HepG2 (cell line): ENCODE data around the gene MYO18A. TPM values are rescaled to one million over a fixed set of nuclear protein-coding genes. Genes with fewer than 3 reads are reported as not detected.

Experiments used
- CHD2 ChIP-seq: IDR thresholded peaks from 2 replicates; pipeline ENCODE4 v1.6.1; 2011; ENCODE audit warnings: low read depth, low read length, improper control_type of control experiment
- CREB3 ChIP-seq: sonication (generic); formaldehyde crosslinking; IDR thresholded peaks from 2 replicates; pipeline ENCODE4 v1.5.0; 2020; ENCODE audit warnings: missing genetic modification reagents
- FOXC1 ChIP-seq: sonication (generic); formaldehyde crosslinking; IDR thresholded peaks from 2 replicates; pipeline ENCODE4 v1.8.0; 2022; ENCODE audit warnings: mild to moderate bottlenecking, missing genetic modification reagents, borderline replicate concordance
- HIVEP1 ChIP-seq: sonication (generic); formaldehyde crosslinking; IDR thresholded peaks from 2 replicates; pipeline ENCODE4 v1.4.0; 2020; ENCODE audit warnings: mild to moderate bottlenecking, missing genetic modification reagents
- KDM1A ChIP-seq: IDR thresholded peaks from 2 replicates; pipeline ENCODE4 v1.6.1; 2016; ENCODE audit warnings: missing compliant biosample characterization
- MTERF4 ChIP-seq: sonication (generic); formaldehyde crosslinking; IDR thresholded peaks from 2 replicates; pipeline ENCODE4 v1.8.0; 2023; ENCODE audit warnings: mild to moderate bottlenecking, missing genetic modification reagents
- NRL ChIP-seq: sonication (generic); formaldehyde crosslinking; IDR thresholded peaks from 2 replicates; pipeline ENCODE4 v1.5.0; 2020; ENCODE audit warnings: missing genetic modification reagents, mild to moderate bottlenecking, moderate library complexity, borderline replicate concordance
- PAXIP1 ChIP-seq: sonication (generic); formaldehyde crosslinking; conservative IDR thresholded peaks from 2 replicates; pipeline ENCODE4 v1.4.0; 2020; ENCODE audit warnings: mild to moderate bottlenecking, missing genetic modification reagents, moderate library complexity
- PBX2 ChIP-seq: IDR thresholded peaks from 2 replicates; pipeline ENCODE4 v1.6.1; 2016; ENCODE audit warnings: control low read depth
- POLR2AphosphoS5 ChIP-seq: IDR thresholded peaks from 2 replicates; pipeline ENCODE4 v1.6.1; 2012; ENCODE audit warnings: low read depth, low read length
- SRSF9 ChIP-seq: fragments of 200-400 bp; formaldehyde crosslinking; IDR thresholded peaks from 2 replicates; pipeline ENCODE4 v1.6.1; 2018; ENCODE audit warnings: borderline replicate concordance, mild to moderate bottlenecking, low read depth, low read length; ENCODE audit not compliant: insufficient read depth, poor library complexity, severe bottlenecking
- ZBTB10 ChIP-seq: sonication (generic); formaldehyde crosslinking; IDR thresholded peaks from 2 replicates; pipeline ENCODE4 v1.4.0; 2020; ENCODE audit warnings: missing genetic modification reagents, borderline replicate concordance
- ZFP62 ChIP-seq: sonication (generic); formaldehyde crosslinking; IDR thresholded peaks from 2 replicates; pipeline ENCODE4 v1.4.0; 2020; ENCODE audit warnings: missing genetic modification reagents
- ZMYM3 ChIP-seq: sonication (generic); formaldehyde crosslinking; IDR thresholded peaks from 2 replicates; pipeline ENCODE4 v1.5.1; 2020; ENCODE audit warnings: mild to moderate bottlenecking, missing genetic modification reagents
- ZMYM4 ChIP-seq: sonication (generic); formaldehyde crosslinking; IDR thresholded peaks from 2 replicates; pipeline ENCODE4 v1.8.1; 2023; ENCODE audit warnings: mild to moderate bottlenecking, missing genetic modification reagents
- ZNF451 ChIP-seq: sonication (generic); formaldehyde crosslinking; IDR thresholded peaks from 2 replicates; pipeline ENCODE4 v1.5.0; 2020; ENCODE audit warnings: mild to moderate bottlenecking, missing genetic modification reagents
- ZNF556 ChIP-seq: sonication (generic); formaldehyde crosslinking; IDR thresholded peaks from 2 replicates; pipeline ENCODE4 v1.4.0; 2020; ENCODE audit warnings: mild to moderate bottlenecking, missing genetic modification reagents, borderline replicate concordance
- ZNF616 ChIP-seq: sonication (generic); formaldehyde crosslinking; IDR thresholded peaks from 2 replicates; pipeline ENCODE4 v1.5.0; 2020; ENCODE audit warnings: low read depth, mild to moderate bottlenecking, missing genetic modification reagents
- polyA plus RNA-seq, 8 experiments: library from polyadenylated mRNA; depleted of rRNA in 3 of 8; stranded (reverse) in 7 of 8; unstranded in 1 of 8; fragments of >200 nt; fragmentation: Illumina TruSeq in 4 of 8; extraction: Trizol in 4 of 8; gene quantifications; 2 replicates each; pipeline versions ENCODE4 v1.2.1 to v1.2.3, GENCODE V29; 2011 to 2016; ENCODE audit warnings: low read depth in 4 of 8, missing spikeins in 1 of 8, mixed read lengths in 1 of 8; ENCODE audit not compliant: insufficient read depth in 1 of 8
- total RNA-seq, 5 experiments: library from RNA; depleted of rRNA; stranded (reverse); fragments of >200 nt; fragmentation: Illumina TruSeq; extraction: Trizol; gene quantifications; 2 replicates each; pipeline ENCODE4 v1.2.3, GENCODE V29; 2016; ENCODE audit warnings: low read depth in 1 of 5

The MYO18A gene
- total and polyA plus RNA-seq, 2 of the 13 experiments (the other 11 are each of a cell fraction or from before 2014, with no cell fraction given): 16.8 to 24.8 TPM

- 0 out of 2 replicates have a peak, but pooled peaks have one; percentile 40 for TF ChIP-seq ZBTB10
- TF ChIP-seq HIVEP1: peak; percentile 59; the same call in 1 of the 2 replicates
- peak; percentile 48; the same call in 1 of the 2 replicates for TF ChIP-seq ZNF556 (CRISPR knock-in tag)
- peak; percentile 69; the same call in 1 of the 2 replicates for TF ChIP-seq ZMYM4 (CRISPR knock-in tag)
- TF ChIP-seq FOXC1 (CRISPR knock-in tag): no peak; the same call in 1 of the 2 replicates
- TF ChIP-seq PAXIP1 (CRISPR knock-in tag): peak; percentile 33; the same call in 1 of the 2 replicates
- TF ChIP-seq KDM1A: peak; percentile 80
- TF ChIP-seq CREB3: peak; percentile 70; the same call in 1 of the 2 replicates
- TF ChIP-seq ZFP62 (CRISPR knock-in tag): no peak
- peak; percentile 15; the same call in 1 of the 2 replicates for TF ChIP-seq POLR2AphosphoS5
- peak; percentile 97 for TF ChIP-seq ZMYM3
- peak; percentile 62; the same call in 1 of the 2 replicates for TF ChIP-seq CHD2
- TF ChIP-seq ZNF451 (CRISPR knock-in tag): peak; percentile 74
- peak; percentile 73; the same call in 1 of the 2 replicates for TF ChIP-seq ZNF616
- no peak for TF ChIP-seq PBX2 (CRISPR knock-in tag)
- peak; percentile 14; the same call in 1 of the 2 replicates for TF ChIP-seq MTERF4 (CRISPR knock-in tag)
- TF ChIP-seq SRSF9: no peak
- peak; percentile 71; the same call in 1 of the 2 replicates for TF ChIP-seq NRL
Observed at GRCh38 chr17:29176558-29177351, 3.4 kb downstream of the MYO18A start (continued).
